Measurements from ENCODE around the gene ABHD17C.
"Not testable (repeated sequence)": the region's sequence is repeated elsewhere in the genome, so short reads cannot be mapped to it uniquely, and the experiment has no call there.

Gene ABHD17C

GRCh38 chr15:80752204-80752603, 57.1 kb downstream of the ABHD17C start:
- no peak for TF ChIP-seq POLR2A (IDR thresholded peaks at IDR 0.05; ENCODE audit: low read length)
- TF ChIP-seq GATA1 (IDR thresholded peaks at IDR 0.05; ENCODE audit: low read depth, low read length) = no peak
- no peak for DNase-seq

- TF ChIP-seq POLR2A (IDR thresholded peaks at IDR 0.05; ENCODE audit: low read length) = no peak
- DNase-seq = no peak
Observed at GRCh38 chr15:80753161-80753560, 58.1 kb downstream of the ABHD17C start.

GRCh38 chr15:80754014-80754413, 58.9 kb downstream of the ABHD17C start:
- TF ChIP-seq GATA1 (IDR thresholded peaks at IDR 0.05; ENCODE audit: low read depth, low read length) = no peak
- TF ChIP-seq POLR2A (IDR thresholded peaks at IDR 0.05; ENCODE audit: low read length) = no peak
- DNase-seq = no peak

- TF ChIP-seq POLR2A (IDR thresholded peaks at IDR 0.05; ENCODE audit: low read length) (no peak), GATA1 (IDR thresholded peaks at IDR 0.05; ENCODE audit: low read depth, low read length) (no peak)
- no peak for DNase-seq
Observed at GRCh38 chr15:80755885-80756284, 60.8 kb downstream of the ABHD17C start.

- TF ChIP-seq POLR2A (IDR thresholded peaks at IDR 0.05; ENCODE audit: low read length) (no peak), GATA1 (IDR thresholded peaks at IDR 0.05; ENCODE audit: low read depth, low read length) (no peak)
- no peak for DNase-seq
Observed at GRCh38 chr15:80758130-80758745, 63.1 kb downstream of the ABHD17C start.

- no peak for TF ChIP-seq GATA1 (IDR thresholded peaks at IDR 0.05; ENCODE audit: low read depth, low read length)
- DNase-seq = no peak
Observed at GRCh38 chr15:80760960-80761359, 65.8 kb downstream of the ABHD17C start.

GRCh38 chr15:80761754-80762153, 66.6 kb downstream of the ABHD17C start:
- no peak for DNase-seq
- TF ChIP-seq GATA1 (IDR thresholded peaks at IDR 0.05; ENCODE audit: low read depth, low read length) = no peak
- TF ChIP-seq POLR2A (IDR thresholded peaks at IDR 0.05; ENCODE audit: low read length) = no peak

GRCh38 chr15:80763235-80763634, 68.1 kb downstream of the ABHD17C start:
- DNase-seq = not testable (repeated sequence)

GRCh38 chr15:80764535-80764934, 69.4 kb downstream of the ABHD17C start:
- no peak for TF ChIP-seq GATA1 (IDR thresholded peaks at IDR 0.05; ENCODE audit: low read depth, low read length)
- TF ChIP-seq POLR2A (IDR thresholded peaks at IDR 0.05; ENCODE audit: low read length) = no peak
- no peak for DNase-seq

- TF ChIP-seq GATA1 (IDR thresholded peaks at IDR 0.05; ENCODE audit: low read depth, low read length) (no peak), POLR2A (IDR thresholded peaks at IDR 0.05; ENCODE audit: low read length) (no peak)
- DNase-seq = peak in 1 of 2 experiments; percentile 25
Observed at GRCh38 chr15:80766275-80766674, 71.2 kb downstream of the ABHD17C start.

- DNase-seq = no peak
- TF ChIP-seq GATA1 (IDR thresholded peaks at IDR 0.05; ENCODE audit: low read depth, low read length) = no peak
- TF ChIP-seq POLR2A (IDR thresholded peaks at IDR 0.05; ENCODE audit: low read length) = no peak
Observed at GRCh38 chr15:80768158-80768557, 73.0 kb downstream of the ABHD17C start.

GRCh38 chr15:80769153-80769828, 74.2 kb downstream of the ABHD17C start:
- no peak for TF ChIP-seq POLR2A (IDR thresholded peaks at IDR 0.05; ENCODE audit: low read length)
- no peak for TF ChIP-seq GATA1 (IDR thresholded peaks at IDR 0.05; ENCODE audit: low read depth, low read length)
- DNase-seq = no peak

- DNase-seq = no peak
- TF ChIP-seq POLR2A (IDR thresholded peaks at IDR 0.05; ENCODE audit: low read length) (no peak), GATA1 (IDR thresholded peaks at IDR 0.05; ENCODE audit: low read depth, low read length) (no peak)
Observed at GRCh38 chr15:80769829-80770705, 75.0 kb downstream of the ABHD17C start.

GRCh38 chr15:80773122-80773551, 78.0 kb downstream of the ABHD17C start:
- DNase-seq = no peak
- TF ChIP-seq GATA1 (IDR thresholded peaks at IDR 0.05; ENCODE audit: low read depth, low read length) (no peak), POLR2A (IDR thresholded peaks at IDR 0.05; ENCODE audit: low read length) (no peak)
